Muscle of leg (tissue), 11 donors: ENCODE results near the gene IGDCC3. TPM values are rescaled to one million over a fixed set of nuclear protein-coding genes. Genes with fewer than 3 reads are reported as not detected.

Experiments used
- DNase-seq: peaks from one replicate; pipeline ENCODE4 v3.0.0; 2013
- H3K27ac ChIP-seq: one replicate; pipeline ENCODE4 v1.5.1; 2013; ENCODE audit warnings: mild to moderate bottlenecking, low read length, control low read depth
- H3K27me3 ChIP-seq: one replicate; pipeline ENCODE4 v1.6.1; 2013; ENCODE audit warnings: low read length; ENCODE audit not compliant: control insufficient read depth, insufficient read depth
- H3K36me3 ChIP-seq: one replicate; pipeline ENCODE4 v1.6.1; 2013; ENCODE audit warnings: low read length; ENCODE audit not compliant: control insufficient read depth, insufficient read depth
- H3K4me1 ChIP-seq: one replicate; pipeline ENCODE4 v1.6.1; 2013; ENCODE audit warnings: low read length; ENCODE audit not compliant: control insufficient read depth, insufficient read depth
- H3K4me3 ChIP-seq: one replicate; pipeline ENCODE4 v1.5.1; 2013; ENCODE audit warnings: low read length, control low read depth
- H3K9me3 ChIP-seq: replicated peaks from 2 replicates; pipeline ENCODE4 v1.6.1; 2013; ENCODE audit warnings: low read depth, low read length; ENCODE audit not compliant: control insufficient read depth
- WGBS: methylation state at CpG from one replicate; pipeline ENCODE4 v1.1.5; 2013; ENCODE audit warnings: missing lambda C conversion rate; ENCODE audit not compliant: insufficient coverage; 5-methylcytosine and 5-hydroxymethylcytosine counted together
- polyA plus RNA-seq, 8 donors: library from polyadenylated mRNA; unstranded; fragments of 120-200 nt; gene quantifications; one replicate each; pipeline versions ENCODE4 v1.2.1 to v1.2.3, GENCODE V29; 2013; ENCODE audit warnings: inconsistent platforms in 1 of 8, low replicate concordance in 1 of 8; ENCODE audit not compliant: insufficient read length in 8 of 8, insufficient read depth in 1 of 8
- total RNA-seq: library from RNA; stranded (reverse); fragments of 120-200 nt; gene quantifications from one replicate; pipeline ENCODE4 v1.2.4, GENCODE V29; 2013

The IGDCC3 gene
- total and polyA plus RNA-seq, 9 donors: 1.8 to 3.6 (median 2.5) TPM

GRCh38 chr15:65396965-65397317 is 19.1 kb upstream of the IGDCC3 start:
- Histone ChIP-seq H3K9me3 (no peaks in the 10 kb centered on the region), H3K4me3 (no peak overlapping the region), H3K4me1 (peaks cover 18% of the 10 kb centered on the region), H3K36me3 (peaks cover 71% of the 10 kb centered on the region), H3K27ac (no peak overlapping the region), H3K27me3 (peaks cover 24% of the 10 kb centered on the region)
- DNase-seq: no peak
- WGBS: 54% methylated on average over 4 of the region's 10 CpGs

- no peaks in the 10 kb centered on the region for H3K9me3 ChIP-seq
- no peak overlapping the region for H3K4me3 ChIP-seq
- 61% methylated on average over 30 of the region's 34 CpGs for WGBS
- peaks cover 24% of the 10 kb centered on the region for H3K27me3 ChIP-seq
- no peak for DNase-seq
- peaks cover 71% of the 10 kb centered on the region for H3K36me3 ChIP-seq
- H3K4me1 ChIP-seq: peaks cover 13% of the 10 kb centered on the region
- H3K27ac ChIP-seq: no peak overlapping the region
Measured at GRCh38 chr15:65396283-65396964, 18.6 kb upstream of the IGDCC3 start.

- peaks cover 6% of the 10 kb centered on the region for H3K4me1 ChIP-seq
- no peak overlapping the region for H3K27ac ChIP-seq
- H3K9me3 ChIP-seq: no peaks in the 10 kb centered on the region
- no peak for DNase-seq
- no peak overlapping the region for H3K4me3 ChIP-seq
- WGBS: 37% methylated on average over 59 of the region's 72 CpGs
- peaks cover 78% of the 10 kb centered on the region for H3K36me3 ChIP-seq
- H3K27me3 ChIP-seq: peaks cover 24% of the 10 kb centered on the region
Measured at GRCh38 chr15:65395567-65396202, 17.9 kb upstream of the IGDCC3 start.

GRCh38 chr15:65394936-65395335 is 17.1 kb upstream of the IGDCC3 start:
- Histone ChIP-seq H3K4me3 (no peak overlapping the region), H3K27me3 (peaks cover 24% of the 10 kb centered on the region), H3K36me3 (peaks cover 81% of the 10 kb centered on the region), H3K27ac (no peak overlapping the region), H3K9me3 (no peaks in the 10 kb centered on the region), H3K4me1 (no peaks in the 10 kb centered on the region)
- no peak for DNase-seq
- 90% methylated on average over 4 of the region's 9 CpGs for WGBS

DNA sequence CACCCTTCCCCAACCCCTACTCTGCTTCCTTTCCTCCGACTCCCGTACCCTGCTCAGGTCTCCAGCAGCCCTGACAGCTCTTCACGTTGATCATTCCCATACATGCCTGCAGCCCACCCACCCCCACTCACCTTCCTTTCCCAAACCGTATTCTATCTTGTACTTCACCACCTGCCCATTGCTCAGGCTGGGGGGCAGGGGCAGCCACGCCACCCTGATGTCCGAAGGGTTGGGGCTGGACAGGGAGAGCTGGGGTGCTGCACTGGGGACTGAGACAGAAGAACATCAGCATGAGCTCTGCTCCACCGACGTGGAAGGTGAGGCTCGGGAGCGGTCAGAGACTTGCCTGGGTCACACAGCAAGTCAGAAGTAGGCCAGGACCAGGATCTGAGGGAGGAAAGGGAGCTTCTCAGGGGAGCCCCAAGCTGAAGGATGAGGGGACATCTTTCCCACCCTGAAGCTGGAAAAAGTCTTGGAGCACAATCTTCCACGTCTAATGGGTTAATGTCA is 16.5 kb upstream of the IGDCC3 start:
- no peak for DNase-seq
- Histone ChIP-seq H3K27ac (no peak overlapping the region), H3K9me3 (no peaks in the 10 kb centered on the region), H3K4me3 (no peak overlapping the region), H3K4me1 (no peaks in the 10 kb centered on the region), H3K36me3 (peaks cover 83% of the 10 kb centered on the region), H3K27me3 (peaks cover 24% of the 10 kb centered on the region)
- WGBS: 81% methylated on average over 10 of the region's 11 CpGs

- WGBS: 66% methylated on average over 4 of the region's 8 CpGs
- no peak for DNase-seq
- H3K27me3 ChIP-seq: peaks cover 24% of the 10 kb centered on the region
- no peak overlapping the region for H3K27ac ChIP-seq
- H3K4me1 ChIP-seq: no peaks in the 10 kb centered on the region
- peaks cover 83% of the 10 kb centered on the region for H3K36me3 ChIP-seq
- no peak overlapping the region for H3K4me3 ChIP-seq
- no peaks in the 10 kb centered on the region for H3K9me3 ChIP-seq
Measured at GRCh38 chr15:65393557-65393956, 15.8 kb upstream of the IGDCC3 start.

DNA sequence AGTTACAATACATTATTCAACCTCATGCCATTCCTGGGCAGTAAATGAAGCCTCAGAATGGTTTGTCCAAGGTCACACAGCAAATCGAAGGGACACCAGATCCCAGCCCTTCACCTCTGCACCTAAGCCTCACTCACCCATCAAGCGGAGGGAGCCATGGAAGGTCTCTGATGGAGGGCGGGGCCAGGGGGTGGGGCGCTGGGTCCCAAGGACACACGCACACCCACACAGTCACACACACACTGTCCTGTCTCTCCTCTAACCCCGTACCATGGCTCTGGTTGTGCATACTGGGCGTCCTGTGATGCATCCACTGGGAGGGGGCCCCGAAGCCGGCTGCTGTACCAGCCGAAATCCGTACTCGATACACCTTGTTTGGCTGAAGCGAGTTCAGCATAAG is 15.3 kb upstream of the IGDCC3 start:
- Histone ChIP-seq H3K4me1 (no peaks in the 10 kb centered on the region), H3K36me3 (peaks cover 88% of the 10 kb centered on the region), H3K4me3 (no peak overlapping the region), H3K9me3 (no peaks in the 10 kb centered on the region), H3K27me3 (peaks cover 24% of the 10 kb centered on the region), H3K27ac (no peak overlapping the region)
- WGBS: 86% methylated on average over 10 of the region's 13 CpGs
- DNase-seq: no peak

GRCh38 chr15:65392368-65392767 is 14.6 kb upstream of the IGDCC3 start:
- no peaks in the 10 kb centered on the region for H3K4me1 ChIP-seq
- H3K4me3 ChIP-seq: no peak overlapping the region
- DNase-seq: no peak
- H3K9me3 ChIP-seq: no peaks in the 10 kb centered on the region
- H3K27ac ChIP-seq: no peak overlapping the region
- peaks cover 22% of the 10 kb centered on the region for H3K27me3 ChIP-seq
- WGBS: 94% methylated on average over 2 of the region's 2 CpGs
- peaks cover 89% of the 10 kb centered on the region for H3K36me3 ChIP-seq

DNA sequence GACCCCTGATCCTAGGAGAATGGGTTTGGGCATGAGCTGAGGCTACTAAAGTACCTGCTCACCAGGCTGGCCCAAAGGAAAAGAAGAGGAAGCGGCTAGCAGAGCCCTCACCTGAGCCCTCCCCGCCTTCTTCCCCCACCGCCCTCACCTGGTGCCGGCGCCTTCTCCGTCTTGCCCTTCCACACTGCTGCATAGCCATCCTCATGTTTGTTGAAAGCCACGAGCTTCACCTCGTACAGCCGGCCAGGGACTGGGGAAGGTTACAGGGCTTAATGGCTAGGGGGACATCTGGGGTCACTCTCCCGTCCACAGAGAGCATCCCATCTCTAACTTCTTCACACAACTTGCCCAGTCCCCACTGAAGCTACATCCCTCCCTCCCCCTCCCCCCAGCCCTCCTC is 13.9 kb upstream of the IGDCC3 start:
- H3K9me3 ChIP-seq: no peaks in the 10 kb centered on the region
- H3K4me1 ChIP-seq: no peaks in the 10 kb centered on the region
- H3K27me3 ChIP-seq: peaks cover 16% of the 10 kb centered on the region
- no peak for DNase-seq
- peaks cover 83% of the 10 kb centered on the region for H3K36me3 ChIP-seq
- H3K4me3 ChIP-seq: no peak overlapping the region
- H3K27ac ChIP-seq: no peak overlapping the region
- WGBS: 63% methylated on average over 2 of the region's 10 CpGs

- Histone ChIP-seq H3K27ac (no peak overlapping the region), H3K4me1 (peaks cover 9% of the 10 kb centered on the region), H3K27me3 (peaks cover 8% of the 10 kb centered on the region), H3K4me3 (no peak overlapping the region), H3K36me3 (peaks cover 86% of the 10 kb centered on the region), H3K9me3 (no peaks in the 10 kb centered on the region)
- DNase-seq: no peak
- no CpG with 5 or more reads among the region's 1 CpG for WGBS
Measured at GRCh38 chr15:65390447-65390846, 12.6 kb upstream of the IGDCC3 start.
